Common myeloid progenitor, CD34-positive (primary cell): ENCODE data around the gene GNB5.

Experiments used
- CTCF ChIA-PET: fragments of 350-600 bp; sonication (Branson Sonifier 250); formaldehyde crosslinking; loops from one replicate; lab custom pipeline; 2021; ENCODE audit warnings: antibody characterized with exemption; lab: Charles Lee
- POLR2A ChIA-PET: fragments of 350-600 bp; sonication (Branson Sonifier 250); formaldehyde crosslinking; loops from one replicate; lab custom pipeline; 2021; ENCODE audit warnings: antibody characterized with exemption; lab: Charles Lee
- DNase-seq, 3 donors: peaks; one replicate each; pipeline versions ENCODE4 v3.0.0 to v3.0.0-alpha.2; 2013
- H3K27ac ChIP-seq, 2 experiments: 1 replicate in 1 of 2; 2 replicates in 1 of 2; pipeline ENCODE4 v1.7.0; 2013; ENCODE audit warnings: inconsistent platforms in 2 of 2, low read length in 2 of 2, mild to moderate bottlenecking in 2 of 2, low read depth in 1 of 2, moderate library complexity in 1 of 2; ENCODE audit not compliant: severe bottlenecking in 2 of 2, insufficient read depth in 1 of 2, poor library complexity in 1 of 2
- H3K27me3 ChIP-seq, 5 experiments: replicated peaks in 2 of 5; 1 replicate in 3 of 5; 2 replicates in 2 of 5; pipeline versions ENCODE4 v1.6.1 to v1.7.0; 2013; ENCODE audit warnings: low read length in 4 of 5, mild to moderate bottlenecking in 2 of 5, moderate library complexity in 2 of 5, inconsistent platforms in 1 of 5; ENCODE audit not compliant: insufficient read depth in 5 of 5, control insufficient read depth in 4 of 5
- H3K36me3 ChIP-seq, 4 experiments: 1 replicate in 2 of 4; 2 replicates in 2 of 4; pipeline versions ENCODE4 v1.6.1 to v1.7.0; 2013; ENCODE audit warnings: low read length in 3 of 4, control low read depth in 1 of 4, mild to moderate bottlenecking in 1 of 4; ENCODE audit not compliant: control insufficient read depth in 4 of 4, insufficient read depth in 4 of 4
- H3K4me1 ChIP-seq, 4 experiments: 1 replicate in 3 of 4; 2 replicates in 1 of 4; pipeline versions ENCODE4 v1.6.1 to v1.7.1; 2013; ENCODE audit warnings: low read length in 3 of 4, mild to moderate bottlenecking in 3 of 4, control low read depth in 1 of 4, inconsistent platforms in 1 of 4, moderate library complexity in 1 of 4; ENCODE audit not compliant: control insufficient read depth in 4 of 4, insufficient read depth in 4 of 4; ENCODE audit errors: control extremely low read depth in 1 of 4
- H3K4me3 ChIP-seq, 7 experiments: 1 replicate in 4 of 7; 2 replicates in 3 of 7; pipeline versions ENCODE4 v1.5.1 to v1.7.0; 2013; ENCODE audit warnings: mild to moderate bottlenecking in 7 of 7, low read length in 6 of 7, moderate library complexity in 6 of 7, inconsistent platforms in 2 of 7, low read depth in 2 of 7, control low read depth in 1 of 7; ENCODE audit not compliant: insufficient read depth in 4 of 7, control insufficient read depth in 1 of 7; ENCODE audit errors: extremely low read depth in 1 of 7
- H3K9me3 ChIP-seq, 5 experiments: 1 replicate in 4 of 5; 2 replicates in 1 of 5; pipeline versions ENCODE4 v1.6.1 to v1.7.1; 2013; ENCODE audit warnings: low read length in 4 of 5, mild to moderate bottlenecking in 2 of 5, inconsistent platforms in 1 of 5, low read depth in 1 of 5, moderate library complexity in 1 of 5; ENCODE audit not compliant: control insufficient read depth in 4 of 5, insufficient read depth in 2 of 5; ENCODE audit errors: control extremely low read depth in 1 of 5
- WGBS: methylation state at CpG from one replicate; pipeline ENCODE4 v1.1.5; 2013; ENCODE audit not compliant: insufficient coverage; 5-methylcytosine and 5-hydroxymethylcytosine counted together

Gene GNB5

GRCh38 chr15:52106641-52107040 is 84.6 kb downstream of the GNB5 start:
- H3K27ac ChIP-seq: no peak overlapping the region
- H3K4me1 ChIP-seq: peaks cover 0 to 25% (median 3%) of the 10 kb centered on the region in 4 experiments
- no peak for DNase-seq
- POLR2A ChIA-PET: no interaction called here
- no peaks in the 10 kb centered on the region for H3K9me3 ChIP-seq
- CTCF ChIA-PET: interaction anchor here (1.1 to 1.5 kb wide), 3 partner anchors 9 to 11 kb away, joined by 3 to 8 read pairs (median 4); no protein-coding TSS in a partner anchor
- H3K4me3 ChIP-seq: no peak overlapping the region
- H3K36me3 ChIP-seq: no peaks in the 10 kb centered on the region
- H3K27me3 ChIP-seq: peaks cover 0 to 5% (median 0%) of the 10 kb centered on the region in 5 experiments
- 83% methylated on average over 5 of the region's 6 CpGs for WGBS

GRCh38 chr15:52105846-52106245 is 85.3 kb downstream of the GNB5 start:
- Histone ChIP-seq H3K4me3 (no peak overlapping the region), H3K9me3 (no peaks in the 10 kb centered on the region), H3K36me3 (no peaks in the 10 kb centered on the region), H3K27me3 (no peaks in the 10 kb centered on the region), H3K27ac (no peak overlapping the region), H3K4me1 (peaks cover 0 to 25% (median 4%) of the 10 kb centered on the region in 4 experiments)
- DNase-seq: no peak
- CTCF ChIA-PET: no interaction called here
- POLR2A ChIA-PET: no interaction called here
- 100% methylated on average over 1 of the region's 2 CpGs for WGBS

GRCh38 chr15:52104532-52105004 is 86.6 kb downstream of the GNB5 start:
- ChIA-PET POLR2A (no interaction called here), CTCF (interaction anchor here (1.1 kb wide), 1 partner anchor 15 kb away, joined by 3 read pairs; no protein-coding TSS in a partner anchor)
- Histone ChIP-seq H3K4me1 (peaks cover 0 to 25% (median 5%) of the 10 kb centered on the region in 4 experiments), H3K27ac (no peak overlapping the region), H3K36me3 (no peaks in the 10 kb centered on the region), H3K27me3 (no peaks in the 10 kb centered on the region), H3K4me3 (no peak overlapping the region), H3K9me3 (no peaks in the 10 kb centered on the region)
- DNase-seq: no peak
- WGBS: 90% methylated on average over 3 of the region's 5 CpGs

- Histone ChIP-seq H3K36me3 (no peaks in the 10 kb centered on the region), H3K27ac (no peak overlapping the region), H3K4me3 (no peak overlapping the region), H3K9me3 (no peaks in the 10 kb centered on the region), H3K27me3 (no peaks in the 10 kb centered on the region), H3K4me1 (peaks cover 0 to 29% (median 5%) of the 10 kb centered on the region in 4 experiments)
- ChIA-PET CTCF (interaction anchor here (1.1 kb wide), 2 partner anchors 13 to 16 kb away, joined by 3 to 4 read pairs; no protein-coding TSS in a partner anchor), POLR2A (interaction anchor here (0.6 kb wide), 1 partner anchor 67 kb away, joined by 3 read pairs; no protein-coding TSS in a partner anchor)
- 84% methylated on average over 3 of the region's 5 CpGs for WGBS
- peak in 2 of 3 donors; percentile 52 to 59 for DNase-seq
Observed at GRCh38 chr15:52103217-52104207, 87.7 kb downstream of the GNB5 start.

GRCh38 chr15:52102463-52102862 is 88.7 kb downstream of the GNB5 start:
- CTCF ChIA-PET: no interaction called here
- 96% methylated on average over 2 of the region's 2 CpGs for WGBS
- Histone ChIP-seq H3K4me3 (no peak overlapping the region), H3K27ac (no peak overlapping the region), H3K9me3 (no peaks in the 10 kb centered on the region), H3K36me3 (no peaks in the 10 kb centered on the region), H3K27me3 (no peaks in the 10 kb centered on the region), H3K4me1 (peaks cover 0 to 39% (median 9%) of the 10 kb centered on the region in 4 experiments)
- DNase-seq: no peak
- POLR2A ChIA-PET: no interaction called here

- H3K27ac ChIP-seq: no peak overlapping the region
- no peak for DNase-seq
- H3K36me3 ChIP-seq: no peaks in the 10 kb centered on the region
- no peaks in the 10 kb centered on the region for H3K27me3 ChIP-seq
- ChIA-PET CTCF (interaction anchor here (1.3 kb wide), 1 partner anchor 12 kb away, joined by 4 read pairs; no protein-coding TSS in a partner anchor), POLR2A (no interaction called here)
- peaks cover 0 to 45% (median 14%) of the 10 kb centered on the region in 4 experiments for H3K4me1 ChIP-seq
- WGBS: 94% methylated on average over 15 of the region's 16 CpGs
- no peak overlapping the region for H3K4me3 ChIP-seq
- H3K9me3 ChIP-seq: no peaks in the 10 kb centered on the region
Observed at GRCh38 chr15:52101542-52102323, 89.5 kb downstream of the GNB5 start.
